ENCODE data around the gene GPRC5D.

- TF ChIP-seq POLR2A (IDR thresholded peaks at IDR 0.05), result no peak
- no peak for TF ChIP-seq CTCF (IDR thresholded peaks at IDR 0.05)
- TF ChIP-seq POLR2AphosphoS5 (IDR thresholded peaks at IDR 0.05), result no peak
These were observed 58.5 kb downstream of the GPRC5D start for GRCh38 chr12:12893438-12893837.
